Transverse colon (tissue), 4 donors: ENCODE data around the gene ZNF581. TPM values are rescaled to one million over a fixed set of nuclear protein-coding genes. Genes with fewer than 3 reads are reported as not detected.

Experiments used
- DNase-seq: peaks from one replicate; pipeline ENCODE4 v3.0.0-alpha.2; 2019
- H3K27ac ChIP-seq, 4 donors: fragments of 200-600 bp; sonication (generic); 2 replicates each; pipeline ENCODE4 v1.5.1; 2016 to 2018; ENCODE audit warnings: inconsistent platforms in 4 of 4
- H3K27me3 ChIP-seq: fragments of 200-600 bp; sonication (generic); 2 replicates; pipeline ENCODE4 v1.5.1; 2017; ENCODE audit warnings: inconsistent platforms
- H3K36me3 ChIP-seq, 4 donors: fragments of 200-600 bp; sonication (generic); 2 replicates each; pipeline ENCODE4 v1.5.1; 2017 to 2019; ENCODE audit warnings: inconsistent platforms in 4 of 4
- H3K4me1 ChIP-seq, 4 donors: fragments of 200-600 bp; sonication (generic); 2 replicates each; pipeline ENCODE4 v1.5.1; 2017 to 2020; ENCODE audit warnings: inconsistent platforms in 4 of 4
- H3K4me3 ChIP-seq, 4 donors: fragments of 200-600 bp; sonication (generic); 1 replicate in 1 of 4; 2 replicates in 3 of 4; pipeline versions ENCODE4 v1.5.1 to v1.6.1; 2017 to 2019; ENCODE audit warnings: inconsistent platforms in 4 of 4
- H3K9me3 ChIP-seq, 2 donors: fragments of 200-600 bp; sonication (generic); 2 replicates each; pipeline ENCODE4 v1.5.1; 2017 to 2019; ENCODE audit warnings: inconsistent platforms in 2 of 2
- EP300 ChIP-seq: sonication (generic); formaldehyde crosslinking; IDR thresholded peaks from one replicate; pipeline ENCODE4 v1.6.1; 2017; ENCODE audit warnings: antibody characterized with exemption, low read depth
- POLR2A ChIP-seq: fragments of 450-650 bp; IDR thresholded peaks from one replicate; pipeline ENCODE4 v1.6.1; 2016; ENCODE audit warnings: antibody characterized with exemption, mild to moderate bottlenecking, moderate library complexity
- POLR2AphosphoS5 ChIP-seq, 3 donors: sonication (generic); formaldehyde crosslinking; IDR thresholded peaks; one replicate each; pipeline ENCODE4 v1.6.1; 2016; ENCODE audit warnings: antibody characterized with exemption in 3 of 3
- WGBS, 2 donors: methylation state at CpG; one replicate each; pipeline ENCODE4 v1.1.5; 2018; ENCODE audit warnings: low coverage in 1 of 2; 5-methylcytosine and 5-hydroxymethylcytosine counted together
- in situ Hi-C, 4 donors: fragments of 200-750 bp; cut with MboI; loops; one replicate each; pipeline versions ENCODE4 v1.15.0 to v1.15.1; 2017; ENCODE audit warnings: low sequenced_read_pairs in 3 of 4, low pct_ligation_motif_present in 1 of 4, low pct_unique_long_range_greater_than_20kb in 1 of 4
- intact Hi-C: fragments of 100-400 bp; cut with DNase I; formaldehyde crosslinking; loops from one replicate; pipeline ENCODE4 v1.15.1; 2023; ENCODE audit warnings: low total_unique reads
- total RNA-seq, 4 donors: library from RNA; depleted of rRNA; stranded (reverse); fragments of >200 nt; gene quantifications; one replicate each; pipeline ENCODE4 v1.1.0, GENCODE V29; 2016
- TF ChIP-seq, protein P1 (sequence below), 5 experiments: fragments of 200-600 bp in 3 of 5; fragments of 450-650 bp in 2 of 5; sonication (generic) in 3 of 5; IDR thresholded peaks; 1 replicate in 2 of 5; 2 replicates in 3 of 5; pipeline ENCODE4 v1.5.1; 2016 to 2017; ENCODE audit warnings: antibody characterized with exemption in 5 of 5, inconsistent platforms in 3 of 5, mild to moderate bottlenecking in 2 of 5, moderate library complexity in 1 of 5

ZNF581 gene
- total RNA-seq, 4 donors from 2014 or later = 4.1 to 19.7 (median 10.0) TPM

DNA sequence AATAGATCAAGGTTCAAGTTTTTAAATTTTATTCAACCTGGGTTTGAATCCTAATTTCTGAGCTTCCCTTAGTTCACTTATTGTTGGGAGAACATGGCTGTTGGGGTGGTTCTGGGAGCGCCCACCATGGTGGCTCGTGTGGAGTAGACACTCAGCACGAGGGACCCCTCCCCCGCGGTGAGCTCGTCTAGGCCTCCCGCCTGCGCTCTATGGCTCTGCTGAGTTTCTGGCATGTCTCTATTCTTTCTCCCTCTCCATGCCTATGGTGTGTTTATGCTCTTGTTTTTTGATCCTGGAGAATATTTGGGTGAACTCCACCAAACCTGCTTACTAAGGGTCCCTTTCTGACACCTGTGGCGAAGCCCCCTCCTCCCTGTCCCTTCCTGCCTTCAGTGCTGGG lies 30.0 kb downstream of the ZNF581 start:
- no peaks in the 10 kb centered on the region for H3K27me3 ChIP-seq
- intact Hi-C loops (no loop called here), in situ Hi-C loops (no loop called here)
- WGBS, 2 donors = 81 to 83% methylated on average over 2 to 9 of the region's 9 CpGs
- TF ChIP-seq EP300 (no peak), POLR2AphosphoS5 (IDR thresholded peaks at IDR 0.05) (no peak), POLR2A (no peak)
- TF ChIP-seq, protein P1, sequence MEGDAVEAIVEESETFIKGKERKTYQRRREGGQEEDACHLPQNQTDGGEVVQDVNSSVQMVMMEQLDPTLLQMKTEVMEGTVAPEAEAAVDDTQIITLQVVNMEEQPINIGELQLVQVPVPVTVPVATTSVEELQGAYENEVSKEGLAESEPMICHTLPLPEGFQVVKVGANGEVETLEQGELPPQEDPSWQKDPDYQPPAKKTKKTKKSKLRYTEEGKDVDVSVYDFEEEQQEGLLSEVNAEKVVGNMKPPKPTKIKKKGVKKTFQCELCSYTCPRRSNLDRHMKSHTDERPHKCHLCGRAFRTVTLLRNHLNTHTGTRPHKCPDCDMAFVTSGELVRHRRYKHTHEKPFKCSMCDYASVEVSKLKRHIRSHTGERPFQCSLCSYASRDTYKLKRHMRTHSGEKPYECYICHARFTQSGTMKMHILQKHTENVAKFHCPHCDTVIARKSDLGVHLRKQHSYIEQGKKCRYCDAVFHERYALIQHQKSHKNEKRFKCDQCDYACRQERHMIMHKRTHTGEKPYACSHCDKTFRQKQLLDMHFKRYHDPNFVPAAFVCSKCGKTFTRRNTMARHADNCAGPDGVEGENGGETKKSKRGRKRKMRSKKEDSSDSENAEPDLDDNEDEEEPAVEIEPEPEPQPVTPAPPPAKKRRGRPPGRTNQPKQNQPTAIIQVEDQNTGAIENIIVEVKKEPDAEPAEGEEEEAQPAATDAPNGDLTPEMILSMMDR (IDR thresholded peaks at IDR 0.05) = no peak
- no peak for DNase-seq
- no peak overlapping the region for H3K4me3 ChIP-seq
- no peaks in the 10 kb centered on the region for H3K9me3 ChIP-seq
- peak overlapping the region in 1 of 4 donors; percentile 95 for H3K27ac ChIP-seq
- H3K36me3 ChIP-seq = peaks cover 0 to 27% (median 11%) of the 10 kb centered on the region in 4 donors
- peaks cover 22 to 40% (median 30%) of the 10 kb centered on the region in 4 donors for H3K4me1 ChIP-seq

DNA sequence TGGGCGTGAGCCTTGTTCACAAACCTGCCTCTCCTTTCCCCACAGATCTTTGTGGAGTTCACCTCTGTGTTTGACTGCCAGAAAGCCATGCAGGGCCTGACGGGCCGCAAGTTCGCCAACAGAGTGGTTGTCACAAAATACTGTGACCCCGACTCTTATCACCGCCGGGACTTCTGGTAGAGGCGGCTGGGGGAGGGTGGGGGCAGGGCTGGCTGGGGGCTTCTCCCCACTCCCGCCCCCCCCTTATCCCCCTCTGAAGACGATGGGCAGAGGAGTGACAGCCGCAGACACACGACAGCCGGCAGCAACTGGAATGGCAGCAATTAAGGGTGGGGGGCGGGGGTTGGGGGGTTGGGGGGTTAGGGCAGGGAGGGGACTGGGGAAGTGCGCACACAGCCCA lies 30.4 kb downstream of the ZNF581 start:
- 71% methylated on average over 15 of the region's 15 CpGs; no CpG with 5 or more reads in 1 of the 2 donors for WGBS, 2 donors
- peak overlapping the region in 3 of 4 donors; percentile 95 to 99 (median 95) for H3K27ac ChIP-seq
- intact Hi-C loops = no loop called here

DNA sequence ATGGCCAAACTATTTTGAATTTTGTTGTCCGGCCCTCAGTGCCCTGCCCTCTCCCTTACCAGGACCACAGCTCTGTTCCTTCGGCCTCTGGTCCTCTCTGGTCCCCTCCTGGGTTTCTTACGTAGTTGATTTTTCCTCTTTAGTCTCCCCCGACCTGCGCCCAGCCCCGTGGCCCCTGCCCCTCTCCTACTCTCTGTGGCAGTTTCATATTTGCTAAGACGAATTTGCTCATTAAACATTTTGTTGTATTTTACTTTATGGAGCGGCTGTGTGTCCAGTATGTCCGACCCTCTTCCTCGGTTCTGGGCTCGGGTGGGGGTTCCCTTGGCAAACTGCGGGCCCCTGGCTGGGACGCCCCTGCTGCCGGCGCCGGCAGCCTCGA lies 31.0 kb downstream of the ZNF581 start:
- no peak for DNase-seq
- Histone ChIP-seq H3K27me3 (no peaks in the 10 kb centered on the region), H3K27ac (peak overlapping the region; percentile 92 to 99 (median 95)), H3K4me3 (peak overlapping the region; percentile 46 to 100 (median 82)), H3K4me1 (peaks cover 22 to 49% (median 34%) of the 10 kb centered on the region in 4 donors), H3K9me3 (no peaks in the 10 kb centered on the region), H3K36me3 (peaks cover 0 to 27% (median 11%) of the 10 kb centered on the region in 4 donors)
- TF ChIP-seq POLR2A (no peak), POLR2AphosphoS5 (IDR thresholded peaks at IDR 0.05) (no peak), EP300 (no peak)
- TF ChIP-seq, protein P1 (IDR thresholded peaks at IDR 0.05) = no peak
- WGBS, 2 donors = 20 to 40% methylated on average over 1 to 17 of the region's 17 CpGs
- intact Hi-C loops = no loop called here
- in situ Hi-C loops = no loop called here

More for the DNA sequence above, 30.4 kb downstream of the ZNF581 start:
- TF ChIP-seq, protein P1 (IDR thresholded peaks at IDR 0.05) = no peak
- TF ChIP-seq EP300 (no peak), POLR2A (no peak), POLR2AphosphoS5 (IDR thresholded peaks at IDR 0.05) (no peak)
- in situ Hi-C loops = no loop called here
- H3K4me1 ChIP-seq = peaks cover 22 to 43% (median 32%) of the 10 kb centered on the region in 4 donors
- no peaks in the 10 kb centered on the region for H3K9me3 ChIP-seq
- peaks cover 0 to 27% (median 10%) of the 10 kb centered on the region in 4 donors for H3K36me3 ChIP-seq
- H3K4me3 ChIP-seq = no peak overlapping the region
- no peaks in the 10 kb centered on the region for H3K27me3 ChIP-seq
- DNase-seq = no peak

DNA sequence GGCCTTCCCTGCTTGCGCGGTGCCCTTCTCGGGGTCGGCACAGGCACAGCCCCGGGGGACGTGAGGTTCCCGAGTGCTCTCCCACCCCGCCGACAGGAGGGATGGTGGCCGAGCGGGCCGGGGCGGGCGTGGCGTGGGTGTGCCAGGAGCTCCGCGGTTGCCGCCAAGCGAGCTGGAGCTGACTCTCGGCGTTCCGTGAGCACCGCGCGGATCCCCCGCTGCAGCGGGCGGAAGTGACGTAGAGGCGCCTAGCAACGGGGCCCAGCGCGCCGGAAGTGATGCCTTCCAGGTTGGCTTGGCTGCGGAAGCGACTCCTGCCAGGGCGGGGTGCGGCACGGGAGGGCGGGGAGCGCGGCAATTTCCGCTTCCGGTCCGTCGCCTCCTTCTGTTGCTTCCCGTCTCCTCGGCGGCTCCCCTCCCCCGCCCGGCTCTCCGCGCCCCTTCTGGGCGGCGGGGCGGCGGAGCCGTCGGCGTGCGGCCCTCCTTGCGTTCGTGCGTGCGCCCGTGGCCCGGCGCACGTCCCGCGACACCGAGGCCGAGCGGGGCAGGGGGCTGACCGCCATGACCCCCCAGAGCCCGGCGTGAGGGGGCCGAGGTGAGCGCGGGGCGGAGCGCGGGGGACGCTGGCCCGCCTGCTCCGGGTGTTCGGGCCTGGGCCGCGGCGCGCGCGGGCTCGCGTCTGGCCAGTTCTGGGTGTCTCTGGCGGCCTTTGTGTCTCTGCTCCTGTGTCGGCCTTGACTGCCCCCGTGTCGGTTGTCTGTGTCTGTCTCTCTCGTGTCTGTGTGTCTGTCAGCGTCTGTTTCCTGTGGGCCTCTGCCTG lies 31.6 kb downstream of the ZNF581 start, which contains the start of gene EPN1:
EPN1 (plus strand) TSS at position 386 of the 820 bp plus-strand sequence. CDS start 3,402 bp downstream, outside the sequence.
- H3K4me3 ChIP-seq = peak within 1 kb of the TSS; percentile 65 to 100 (median 86)
- peak; percentile 54 to 86 (median 81) for TF ChIP-seq POLR2AphosphoS5 (IDR thresholded peaks at IDR 0.05)
- peak; percentile 51 for TF ChIP-seq POLR2A
- TF ChIP-seq, protein P1 (IDR thresholded peaks at IDR 0.05) = no peak
- H3K9me3 ChIP-seq = no peaks in the 10 kb centered on the region
- peak; percentile 98 for DNase-seq
- in situ Hi-C loops (no loop called here), intact Hi-C loops (no loop called here)
- H3K36me3 ChIP-seq = peaks cover 0 to 21% (median 9%) of the 10 kb centered on the region in 4 donors
- 1% methylated on average over 56 of the region's 101 CpGs; no CpG with 5 or more reads in 1 of the 2 donors for WGBS, 2 donors
- H3K4me1 ChIP-seq = peaks cover 22 to 55% (median 35%) of the 10 kb centered on the region in 4 donors
- no peaks in the 10 kb centered on the region for H3K27me3 ChIP-seq
- H3K27ac ChIP-seq = peak within 1 kb of the TSS; percentile 92 to 99 (median 95)
